Vagina (tissue), 2 donors: ENCODE data around the gene RIPOR3.

Experiments
- CTCF ChIP-seq, 3 experiments: fragments of 450-650 bp in 2 of 3; fragments of 200-600 bp in 1 of 3; sonication (generic) in 1 of 3; IDR thresholded peaks; one replicate each; pipeline ENCODE4 v1.5.1; 2017 to 2019; ENCODE audit warnings: antibody characterized with exemption in 3 of 3, mild to moderate bottlenecking in 2 of 3, moderate library complexity in 2 of 3
- POLR2AphosphoS5 ChIP-seq, 2 donors: sonication (generic); formaldehyde crosslinking; IDR thresholded peaks; one replicate each; pipeline ENCODE4 v1.9.0; 2017; ENCODE audit warnings: antibody characterized with exemption in 2 of 2, mild to moderate bottlenecking in 2 of 2, low read depth in 1 of 2; ENCODE audit not compliant: insufficient read depth in 1 of 2

DNA sequence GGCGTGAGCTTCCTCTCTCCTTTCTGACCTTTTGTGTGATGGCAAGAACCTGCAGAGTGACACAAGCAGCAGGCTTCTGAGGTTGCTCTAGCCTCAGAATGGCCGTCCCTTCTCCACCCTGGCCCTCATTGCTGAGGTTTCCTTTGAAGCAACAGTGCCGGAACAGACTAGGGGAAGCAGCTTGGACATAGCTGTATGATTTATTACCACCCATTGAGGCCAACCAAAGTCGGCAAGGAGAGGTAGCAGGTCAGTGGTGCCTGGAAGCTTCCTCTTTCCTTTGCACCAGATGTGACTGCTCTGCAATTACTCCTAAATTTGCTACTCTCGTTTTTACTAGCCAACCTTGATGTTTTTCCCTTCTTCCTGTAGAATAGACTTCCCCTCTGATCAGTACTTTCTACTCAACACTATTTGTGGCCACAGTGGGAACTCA lies 149.7 kb downstream of the RIPOR3 start:
- TF ChIP-seq CTCF (IDR thresholded peaks at IDR 0.05): no peak
- no peak for TF ChIP-seq POLR2AphosphoS5 (IDR thresholded peaks at IDR 0.05; ENCODE audit: insufficient read depth in 1 of 2, low read depth in 1 of 2)
